Suprapubic skin (tissue), 4 donors: ENCODE measurements around the gene GPR156.

Experiments used
- EP300 ChIP-seq: sonication (generic); formaldehyde crosslinking; IDR thresholded peaks from one replicate; pipeline ENCODE4 v1.6.1; 2017; ENCODE audit warnings: antibody characterized with exemption
- POLR2A ChIP-seq, 2 donors: fragments of 450-650 bp; IDR thresholded peaks; one replicate each; pipeline ENCODE4 v1.6.1; 2017; ENCODE audit warnings: antibody characterized with exemption in 2 of 2, mild to moderate bottlenecking in 2 of 2, moderate library complexity in 2 of 2
- POLR2AphosphoS5 ChIP-seq, 3 donors: sonication (generic); formaldehyde crosslinking; IDR thresholded peaks; one replicate each; pipeline ENCODE4 v1.6.1; 2017; ENCODE audit warnings: antibody characterized with exemption in 3 of 3
- TF ChIP-seq, protein P1 (sequence below), 2 donors: fragments of 200-600 bp in 1 of 2; fragments of 450-650 bp in 1 of 2; sonication (generic) in 1 of 2; IDR thresholded peaks; one replicate each; pipeline ENCODE4 v1.5.1; 2016 to 2019; ENCODE audit warnings: antibody characterized with exemption in 2 of 2, mild to moderate bottlenecking in 1 of 2, moderate library complexity in 1 of 2

- TF ChIP-seq, protein P1, sequence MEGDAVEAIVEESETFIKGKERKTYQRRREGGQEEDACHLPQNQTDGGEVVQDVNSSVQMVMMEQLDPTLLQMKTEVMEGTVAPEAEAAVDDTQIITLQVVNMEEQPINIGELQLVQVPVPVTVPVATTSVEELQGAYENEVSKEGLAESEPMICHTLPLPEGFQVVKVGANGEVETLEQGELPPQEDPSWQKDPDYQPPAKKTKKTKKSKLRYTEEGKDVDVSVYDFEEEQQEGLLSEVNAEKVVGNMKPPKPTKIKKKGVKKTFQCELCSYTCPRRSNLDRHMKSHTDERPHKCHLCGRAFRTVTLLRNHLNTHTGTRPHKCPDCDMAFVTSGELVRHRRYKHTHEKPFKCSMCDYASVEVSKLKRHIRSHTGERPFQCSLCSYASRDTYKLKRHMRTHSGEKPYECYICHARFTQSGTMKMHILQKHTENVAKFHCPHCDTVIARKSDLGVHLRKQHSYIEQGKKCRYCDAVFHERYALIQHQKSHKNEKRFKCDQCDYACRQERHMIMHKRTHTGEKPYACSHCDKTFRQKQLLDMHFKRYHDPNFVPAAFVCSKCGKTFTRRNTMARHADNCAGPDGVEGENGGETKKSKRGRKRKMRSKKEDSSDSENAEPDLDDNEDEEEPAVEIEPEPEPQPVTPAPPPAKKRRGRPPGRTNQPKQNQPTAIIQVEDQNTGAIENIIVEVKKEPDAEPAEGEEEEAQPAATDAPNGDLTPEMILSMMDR (IDR thresholded peaks at IDR 0.05), result no peak
- no peak for TF ChIP-seq POLR2A (IDR thresholded peaks at IDR 0.05)
- TF ChIP-seq POLR2AphosphoS5 (IDR thresholded peaks at IDR 0.05), result no peak
- no peak for TF ChIP-seq EP300
Observed at GRCh38 chr3:120196812-120197211, 88.2 kb downstream of the GPR156 start.
